Stimulated activated CD8-positive, alpha-beta memory T cell treated with anti-CD3 and anti-CD28 coated beads, Interleukin-7, amount 100 ng/mL, for 4 hours (primary cell): Measurements from ENCODE around the gene GPR42.

Experiments used
- DNase-seq, 2 donors: peaks; one replicate each; pipeline ENCODE4 v3.0.0-alpha.2; 2020; ENCODE audit warnings: low read depth in 2 of 2

The GPR42 gene

GRCh38 chr19:35419046-35419445 lies 48.2 kb downstream of the GPR42 start:
- DNase-seq = no peak

- DNase-seq = no peak
Measured at GRCh38 chr19:35419805-35420204, 48.9 kb downstream of the GPR42 start.

- DNase-seq = no peak
Measured at GRCh38 chr19:35421362-35421761, 50.5 kb downstream of the GPR42 start.
